ENCODE data around the gene PPP4C. TPM values are rescaled to one million over a fixed set of nuclear protein-coding genes. Genes with fewer than 3 reads are reported as not detected.

The PPP4C gene
- total RNA-seq, 1 experiment from 2014 or later, result 116 TPM

GRCh38 chr16:30087181-30087898, 11.5 kb downstream of the PPP4C start:
- Histone ChIP-seq H3K9ac (ENCODE audit: low read length) (no peak overlapping the region), H3K9me3 (ENCODE audit: low read length) (no peaks in the 10 kb centered on the region), H3K36me3 (ENCODE audit: low read depth, low read length) (no peaks in the 10 kb centered on the region; the same call in 1 of the 2 replicates), H3K9me2 (replicated peaks; ENCODE audit: low read length) (no peaks in the 10 kb centered on the region), H3K27ac (ENCODE audit: low read length) (no peak overlapping the region), H3F3A (ENCODE audit: low read length, unreplicated experiment) (peaks cover 8% of the 10 kb centered on the region), H2AFZ (ENCODE audit: low read length) (no peak overlapping the region), H3K79me2 (ENCODE audit: low read length) (no peaks in the 10 kb centered on the region), H4K20me1 (ENCODE audit: low read length) (no peaks in the 10 kb centered on the region), H3K4me1 (ENCODE audit: insufficient read depth, low read length) (peaks cover 27% of the 10 kb centered on the region), H3K4me3 (ENCODE audit: low read length) (no peak overlapping the region), H3K27me3 (ENCODE audit: low read length) (no peaks in the 10 kb centered on the region), H3K4me2 (ENCODE audit: low read length) (no peak overlapping the region)
- CTCF ChIA-PET, result no interaction called here
- POLR2A ChIA-PET (ENCODE audit: unreplicated experiment), result interaction anchor here (0.6 kb wide), 1 partner anchor 571 kb away, joined by 5 read pairs; no protein-coding TSS in a partner anchor
- no peak for ATAC-seq
- DNase-seq, result no peak
- intact Hi-C loops (cut with micrococcal nuclease), result no loop called here
- TF ChIP-seq EZH2phosphoT487 (IDR thresholded peaks at IDR 0.05; ENCODE audit: borderline replicate concordance, low read length) (no peak), CTCF (conservative IDR thresholded peaks at IDR 0.05; ENCODE audit: low read depth, low read length) (no peak), EZH2 (IDR thresholded peaks at IDR 0.05; ENCODE audit: low read length, unreplicated experiment) (no peak)
- no TSS peak for BruUV-seq (replicated peaks)

GRCh38 chr16:30088237-30088831, 12.5 kb downstream of the PPP4C start:
- Histone ChIP-seq H3K36me3 (ENCODE audit: low read depth, low read length) (no peaks in the 10 kb centered on the region; the same call in 1 of the 2 replicates), H3K9me2 (replicated peaks; ENCODE audit: low read length) (no peaks in the 10 kb centered on the region), H3K27me3 (ENCODE audit: low read length) (no peaks in the 10 kb centered on the region), H3K79me2 (ENCODE audit: low read length) (no peaks in the 10 kb centered on the region), H3K9ac (ENCODE audit: low read length) (no peak overlapping the region), H3K4me1 (ENCODE audit: insufficient read depth, low read length) (peaks cover 31% of the 10 kb centered on the region), H2AFZ (ENCODE audit: low read length) (no peak overlapping the region), H3K4me2 (ENCODE audit: low read length) (no peak overlapping the region), H3K4me3 (ENCODE audit: low read length) (no peak overlapping the region), H3K27ac (ENCODE audit: low read length) (no peak overlapping the region), H3K9me3 (ENCODE audit: low read length) (no peaks in the 10 kb centered on the region), H4K20me1 (ENCODE audit: low read length) (no peaks in the 10 kb centered on the region), H3F3A (ENCODE audit: low read length, unreplicated experiment) (peaks cover 8% of the 10 kb centered on the region)
- ChIA-PET CTCF (no interaction called here), POLR2A (ENCODE audit: unreplicated experiment) (no interaction called here)
- TF ChIP-seq CTCF (conservative IDR thresholded peaks at IDR 0.05; ENCODE audit: low read depth, low read length) (no peak), EZH2phosphoT487 (IDR thresholded peaks at IDR 0.05; ENCODE audit: borderline replicate concordance, low read length) (no peak), EZH2 (IDR thresholded peaks at IDR 0.05; ENCODE audit: low read length, unreplicated experiment) (no peak)
- intact Hi-C loops (cut with micrococcal nuclease), result no loop called here
- DNase-seq (no peak), ATAC-seq (no peak)
- BruUV-seq (replicated peaks), result no TSS peak
